Erythroblast (primary cell): ENCODE data around the gene MORC1.

Source experiments
- GATA1 ChIP-seq: IDR thresholded peaks from 2 replicates; pipeline ENCODE4 v1.6.1; 2011; ENCODE audit warnings: low read depth, mild to moderate bottlenecking, control low read depth, low read length, moderate library complexity
- POLR2A ChIP-seq: IDR thresholded peaks from 2 replicates; pipeline ENCODE4 v1.6.1; 2011; ENCODE audit warnings: mild to moderate bottlenecking, low read length

DNA sequence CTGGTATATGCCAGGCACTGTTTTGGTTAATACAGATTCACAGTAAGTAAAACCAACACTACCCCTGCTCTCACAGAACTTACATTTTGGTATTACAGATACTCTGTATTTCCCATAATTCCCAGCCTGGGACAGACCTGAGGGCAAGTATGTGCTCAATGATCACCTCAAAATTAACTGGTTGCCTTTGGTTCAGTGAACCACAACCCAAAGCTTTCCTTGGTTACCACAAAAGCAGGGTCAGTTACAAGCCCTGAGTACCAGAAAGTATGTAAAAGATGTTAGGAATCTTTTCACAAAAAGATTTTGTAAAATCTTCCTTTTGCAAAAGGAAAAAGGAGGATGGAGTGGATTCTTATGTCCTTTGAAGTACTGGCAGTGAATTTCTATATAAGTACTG, 92.0 kb downstream of the MORC1 start:
- TF ChIP-seq POLR2A (no peak), GATA1 (no peak)
